Caco-2 (cell line): ENCODE measurements around the gene MTX1. TPM values are rescaled to one million over a fixed set of nuclear protein-coding genes. Genes with fewer than 3 reads are reported as not detected.

Source experiments
- BruUV-seq: library from RNA; stranded (reverse); fragments of 400-500 nt; replicated peaks from 2 replicates; lab custom pipeline; 2021; lab: Mats Ljungman, UMichigan
- CTCF ChIA-PET: fragments of 300-600 bp; sonication (Branson Sonifier 250); formaldehyde crosslinking; loops from one replicate; lab custom pipeline; 2022; ENCODE audit warnings: antibody characterized with exemption; lab: Charles Lee
- POLR2A ChIA-PET: fragments of 300-600 bp; sonication (Branson Sonifier 250); formaldehyde crosslinking; loops from one replicate; lab custom pipeline; 2022; ENCODE audit warnings: antibody characterized with exemption; lab: Charles Lee
- DNase-seq, 2 experiments: peaks; one replicate each; pipeline versions ENCODE4 v3.0.0 to v3.0.0-alpha.2; 2020 to 2022
- H3K27me3 ChIP-seq: replicated peaks from 2 replicates; pipeline ENCODE4 v1.6.0; 2011; ENCODE audit warnings: low read length; ENCODE audit not compliant: control insufficient read depth, insufficient read depth
- H3K36me3 ChIP-seq: 2 replicates; pipeline ENCODE4 v1.5.1; 2011; ENCODE audit warnings: low read length; ENCODE audit not compliant: control insufficient read depth, insufficient read depth
- H3K4me1 ChIP-seq: fragments of 250-450 bp; sonication (Bioruptor Pico); 2 replicates; pipeline ENCODE4 v1.5.1; 2020; ENCODE audit warnings: mild to moderate bottlenecking
- H3K4me3 ChIP-seq: 2 replicates; pipeline ENCODE4 v1.5.1; 2011; ENCODE audit warnings: low read depth, mild to moderate bottlenecking, control low read depth, low read length
- H3K9me3 ChIP-seq: fragments of 250-450 bp; sonication (Bioruptor Pico); 2 replicates; pipeline ENCODE4 v1.5.1; 2020; ENCODE audit warnings: mild to moderate bottlenecking, moderate library complexity
- H3K27ac Mint-ChIP-seq: one replicate; pipeline ENCODE4 v1.8.0; 2022; ENCODE audit warnings: mixed read lengths; ENCODE audit not compliant: unreplicated experiment
- H3K27me3 Mint-ChIP-seq: one replicate; pipeline ENCODE4 v1.8.0; 2022; ENCODE audit warnings: mixed read lengths; ENCODE audit not compliant: insufficient read depth, unreplicated experiment
- H3K36me3 Mint-ChIP-seq: one replicate; pipeline ENCODE4 v1.8.0; 2022; ENCODE audit warnings: mild to moderate bottlenecking, mixed read lengths; ENCODE audit not compliant: insufficient read depth, unreplicated experiment
- H3K4me1 Mint-ChIP-seq: one replicate; pipeline ENCODE4 v1.8.0; 2022; ENCODE audit warnings: low read depth, mixed read lengths; ENCODE audit not compliant: unreplicated experiment
- H3K4me3 Mint-ChIP-seq: one replicate; pipeline ENCODE4 v1.8.0; 2022; ENCODE audit warnings: mild to moderate bottlenecking, moderate library complexity, mixed read lengths; ENCODE audit not compliant: unreplicated experiment
- H3K9me3 Mint-ChIP-seq: one replicate; pipeline ENCODE4 v1.8.0; 2022; ENCODE audit warnings: mixed read lengths; ENCODE audit not compliant: unreplicated experiment
- intact Hi-C: fragments of 100-400 bp; cut with micrococcal nuclease; formaldehyde crosslinking; loops from one replicate; pipeline ENCODE4 v1.10.0; 2022; ENCODE audit not compliant: unreplicated experiment
- total RNA-seq: library from RNA; stranded (reverse); gene quantifications from 2 replicates; pipeline ENCODE4 v1.2.3, GENCODE V29; 2022
- TF ChIP-seq, protein P1 (sequence below), 2 experiments: fragments of 200-600 bp in 1 of 2; IDR thresholded peaks; 1 replicate in 1 of 2; 2 replicates in 1 of 2; pipeline versions ENCODE4 v1.5.1 to v1.8.0; 2011 to 2022; ENCODE audit warnings: antibody characterized with exemption in 1 of 2, control low read depth in 1 of 2, inconsistent platforms in 1 of 2, low read depth in 1 of 2, low read length in 1 of 2, mild to moderate bottlenecking in 1 of 2, moderate library complexity in 1 of 2; ENCODE audit not compliant: insufficient read depth in 1 of 2, severe bottlenecking in 1 of 2, unreplicated experiment in 1 of 2

Gene MTX1
- total RNA-seq, 1 experiment from 2014 or later, result 65.3 TPM

DNA sequence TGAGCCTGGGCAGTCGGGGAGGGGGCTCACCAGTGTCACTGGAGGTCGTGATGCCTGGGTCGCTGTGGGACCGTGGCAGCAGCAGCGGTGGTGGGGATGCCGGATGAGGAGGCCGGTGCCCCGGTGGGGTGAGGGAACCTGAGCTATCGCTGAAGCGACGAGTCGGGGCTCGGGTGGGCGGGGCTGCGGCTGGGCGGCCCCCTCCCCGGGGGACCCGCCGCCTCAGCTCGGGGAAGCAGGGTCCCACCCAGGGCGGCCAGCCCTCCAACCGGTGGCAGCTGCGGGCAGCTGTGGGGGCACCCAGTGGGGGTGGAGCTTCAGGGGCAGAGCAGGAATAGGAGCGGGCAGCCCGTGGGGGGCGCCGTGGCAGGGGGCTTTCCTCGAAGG lies 41.7 kb downstream of the MTX1 start:
- Histone ChIP-seq H3K9me3 (no peaks in the 10 kb centered on the region), H3K36me3 (no peaks in the 10 kb centered on the region), H3K4me1 (peaks cover 4% of the 10 kb centered on the region), H3K27me3 (no peaks in the 10 kb centered on the region), H3K4me3 (no peak overlapping the region)
- no peak overlapping the region for H3K27ac Mint-ChIP-seq
- intact Hi-C loops, result loop anchor here (1.0 to 2.0 kb wide), 4 partner anchors 23 to 343 kb away; partner anchors contain the start of gene CLK2
- H3K4me3 Mint-ChIP-seq, result no peak overlapping the region
- TF ChIP-seq, protein P1, sequence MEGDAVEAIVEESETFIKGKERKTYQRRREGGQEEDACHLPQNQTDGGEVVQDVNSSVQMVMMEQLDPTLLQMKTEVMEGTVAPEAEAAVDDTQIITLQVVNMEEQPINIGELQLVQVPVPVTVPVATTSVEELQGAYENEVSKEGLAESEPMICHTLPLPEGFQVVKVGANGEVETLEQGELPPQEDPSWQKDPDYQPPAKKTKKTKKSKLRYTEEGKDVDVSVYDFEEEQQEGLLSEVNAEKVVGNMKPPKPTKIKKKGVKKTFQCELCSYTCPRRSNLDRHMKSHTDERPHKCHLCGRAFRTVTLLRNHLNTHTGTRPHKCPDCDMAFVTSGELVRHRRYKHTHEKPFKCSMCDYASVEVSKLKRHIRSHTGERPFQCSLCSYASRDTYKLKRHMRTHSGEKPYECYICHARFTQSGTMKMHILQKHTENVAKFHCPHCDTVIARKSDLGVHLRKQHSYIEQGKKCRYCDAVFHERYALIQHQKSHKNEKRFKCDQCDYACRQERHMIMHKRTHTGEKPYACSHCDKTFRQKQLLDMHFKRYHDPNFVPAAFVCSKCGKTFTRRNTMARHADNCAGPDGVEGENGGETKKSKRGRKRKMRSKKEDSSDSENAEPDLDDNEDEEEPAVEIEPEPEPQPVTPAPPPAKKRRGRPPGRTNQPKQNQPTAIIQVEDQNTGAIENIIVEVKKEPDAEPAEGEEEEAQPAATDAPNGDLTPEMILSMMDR (IDR thresholded peaks at IDR 0.05; ENCODE audit: insufficient read depth in 1 of 2, low read depth in 1 of 2, low read length in 1 of 2, severe bottlenecking in 1 of 2, unreplicated experiment in 1 of 2), result no peak
- peaks cover 22% of the 10 kb centered on the region for H3K4me1 Mint-ChIP-seq
- H3K9me3 Mint-ChIP-seq, result no peaks in the 10 kb centered on the region
- H3K27me3 Mint-ChIP-seq, result no peaks in the 10 kb centered on the region
- ChIA-PET POLR2A (interaction anchor here (0.7 kb wide), 1 partner anchor 12 kb away, joined by 4 read pairs; the partner anchor contains the start of gene SCAMP3), CTCF (interaction anchor here (0.6 to 3.3 kb wide), 14 partner anchors 10 to 465 kb away, joined by 3 to 34 read pairs (median 6); partner anchors contain the start of genes CLK2, HCN3 and SCAMP3)
- H3K36me3 Mint-ChIP-seq, result peaks cover 6% of the 10 kb centered on the region
- DNase-seq, result no peak
- no TSS peak for BruUV-seq

DNA sequence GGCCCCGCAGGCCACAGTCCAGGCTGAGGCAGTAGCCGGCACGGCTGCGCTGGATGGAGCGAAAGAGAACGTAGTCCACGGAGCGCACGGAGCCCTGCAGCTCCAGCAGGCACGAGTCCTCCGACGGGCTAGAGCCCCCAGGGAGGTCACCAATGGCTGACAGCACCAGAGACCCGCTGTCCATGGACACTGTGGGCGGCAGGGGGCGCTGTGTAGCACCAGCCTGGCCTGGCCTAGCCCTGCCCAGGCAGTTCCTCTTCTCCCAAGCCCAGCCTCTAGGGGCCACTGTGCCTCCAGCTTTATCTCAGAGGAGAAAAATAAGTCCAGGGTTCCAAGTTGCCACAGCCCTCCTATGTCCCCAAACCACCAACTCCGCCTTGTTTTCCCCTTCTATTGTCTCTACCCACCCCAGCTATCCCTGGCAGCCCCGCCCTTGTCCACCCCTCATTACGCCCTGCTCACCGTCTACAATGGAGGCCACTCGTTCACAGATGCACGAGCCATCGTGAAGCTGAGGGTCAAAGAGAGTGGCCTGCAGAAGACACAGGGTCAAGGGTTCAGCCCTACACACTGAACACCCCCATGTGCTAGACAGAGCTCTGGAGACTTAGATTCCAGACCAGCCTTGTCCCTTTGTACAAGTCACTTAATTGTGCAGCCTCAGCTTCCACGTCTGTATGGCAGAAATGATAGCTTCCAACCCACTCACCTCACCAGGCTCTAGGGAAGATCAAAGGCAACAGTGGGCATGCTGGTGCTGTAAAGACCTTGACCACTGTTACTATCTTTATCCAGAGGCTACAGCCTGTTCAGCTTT lies 42.3 kb downstream of the MTX1 start:
- Mint-ChIP-seq H3K27me3 (no peaks in the 10 kb centered on the region), H3K4me3 (no peak overlapping the region), H3K27ac (peak overlapping the region; percentile 7), H3K36me3 (peaks cover 6% of the 10 kb centered on the region), H3K9me3 (no peaks in the 10 kb centered on the region), H3K4me1 (peaks cover 22% of the 10 kb centered on the region)
- DNase-seq, result peak; percentile 92 to 95
- ChIA-PET POLR2A (interaction anchor here (0.5 to 0.7 kb wide), 2 partner anchors 11 to 94 kb away, joined by 4 to 5 read pairs; partner anchors contain the start of gene SCAMP3), CTCF (interaction anchor here (0.7 to 3.3 kb wide), 18 partner anchors 10 to 732 kb away, joined by 3 to 34 read pairs (median 6); partner anchors contain the start of genes CLK2, FDPS, HCN3 and MTX1)
- Histone ChIP-seq H3K36me3 (no peaks in the 10 kb centered on the region), H3K9me3 (no peaks in the 10 kb centered on the region), H3K4me3 (no peak overlapping the region), H3K4me1 (peaks cover 4% of the 10 kb centered on the region; the same call in 1 of the 2 replicates), H3K27me3 (no peaks in the 10 kb centered on the region)
- no TSS peak for BruUV-seq
- intact Hi-C loops, result loop anchor here (1.0 to 2.0 kb wide), 4 partner anchors 22 to 342 kb away; partner anchors contain the start of gene CLK2
- TF ChIP-seq, protein P1 (IDR thresholded peaks at IDR 0.05; ENCODE audit: insufficient read depth in 1 of 2, low read depth in 1 of 2, low read length in 1 of 2, severe bottlenecking in 1 of 2, unreplicated experiment in 1 of 2), result peak; percentile 97 to 99

GRCh38 chr1:155251566-155251965 lies 43.1 kb downstream of the MTX1 start:
- BruUV-seq, result no TSS peak
- TF ChIP-seq, protein P1 (IDR thresholded peaks at IDR 0.05; ENCODE audit: insufficient read depth in 1 of 2, low read depth in 1 of 2, low read length in 1 of 2, severe bottlenecking in 1 of 2, unreplicated experiment in 1 of 2), result no peak
- no peaks in the 10 kb centered on the region for H3K27me3 Mint-ChIP-seq
- ChIA-PET POLR2A (interaction anchor here (0.5 kb wide), 1 partner anchor 93 kb away, joined by 5 read pairs; no protein-coding TSS in a partner anchor), CTCF (interaction anchor here (0.6 to 3.3 kb wide), 18 partner anchors 10 to 732 kb away, joined by 3 to 34 read pairs (median 5); partner anchors contain the start of genes CLK2, FDPS, HCN3 and MTX1)
- Histone ChIP-seq H3K36me3 (no peaks in the 10 kb centered on the region), H3K9me3 (no peaks in the 10 kb centered on the region), H3K4me1 (peaks cover 4% of the 10 kb centered on the region; the same call in 1 of the 2 replicates), H3K27me3 (no peaks in the 10 kb centered on the region), H3K4me3 (no peak overlapping the region)
- H3K9me3 Mint-ChIP-seq, result no peaks in the 10 kb centered on the region
- no peak for DNase-seq
- no peak overlapping the region for H3K4me3 Mint-ChIP-seq
- peaks cover 6% of the 10 kb centered on the region for H3K36me3 Mint-ChIP-seq
- intact Hi-C loops, result loop anchor here (2.0 kb wide), 1 partner anchor 341 kb away; no protein-coding TSS in a partner anchor
- no peak overlapping the region for H3K27ac Mint-ChIP-seq
- H3K4me1 Mint-ChIP-seq, result peaks cover 22% of the 10 kb centered on the region
